Thyroid gland (tissue), 4 donors: ENCODE results near the gene SPTB. TPM values are rescaled to one million over a fixed set of nuclear protein-coding genes. Genes with fewer than 3 reads are reported as not detected.

ENCODE experiments used
- DNase-seq, 2 donors: peaks; one replicate each; pipeline ENCODE4 v3.0.0-alpha.2; 2019
- H3K27ac ChIP-seq, 3 donors: fragments of 200-600 bp; sonication (generic); 1 replicate in 2 of 3; 2 replicates in 1 of 3; pipeline ENCODE4 v1.5.1; 2016 to 2019; ENCODE audit warnings: mild to moderate bottlenecking in 1 of 3, moderate library complexity in 1 of 3
- H3K27me3 ChIP-seq: fragments of 200-600 bp; sonication (generic); one replicate; pipeline ENCODE4 v1.5.1; 2019
- H3K36me3 ChIP-seq, 2 donors: fragments of 200-600 bp; sonication (generic); one replicate each; pipeline ENCODE4 v1.5.1; 2016 to 2019
- H3K4me1 ChIP-seq, 2 donors: fragments of 200-600 bp; sonication (generic); one replicate each; pipeline ENCODE4 v1.5.1; 2017 to 2019
- H3K4me3 ChIP-seq, 3 donors: fragments of 200-600 bp; sonication (generic); replicated peaks in 1 of 3; 1 replicate in 2 of 3; 2 replicates in 1 of 3; pipeline ENCODE4 v1.5.1; 2016; ENCODE audit warnings: mild to moderate bottlenecking in 1 of 3
- H3K9me3 ChIP-seq: fragments of 200-600 bp; sonication (generic); one replicate; pipeline ENCODE4 v1.5.1; 2017
- CTCF ChIP-seq, 6 experiments: fragments of 200-600 bp in 3 of 6; fragments of 450-650 bp in 3 of 6; sonication (generic) in 3 of 6; IDR thresholded peaks; one replicate each; pipeline ENCODE4 v1.5.1; 2016 to 2019; ENCODE audit warnings: antibody characterized with exemption in 6 of 6, mild to moderate bottlenecking in 2 of 6, inconsistent platforms in 1 of 6, moderate library complexity in 1 of 6
- POLR2A ChIP-seq, 2 donors: fragments of 450-650 bp; IDR thresholded peaks; one replicate each; pipeline ENCODE4 v1.6.1; 2017; ENCODE audit warnings: antibody characterized with exemption in 2 of 2, mild to moderate bottlenecking in 2 of 2, moderate library complexity in 1 of 2
- WGBS, 2 donors: methylation state at CpG; one replicate each; pipeline ENCODE4 v1.1.5; 2017; 5-methylcytosine and 5-hydroxymethylcytosine counted together
- intact Hi-C: fragments of 100-400 bp; cut with DNase I; formaldehyde crosslinking; loops from one replicate; pipeline ENCODE4 v1.15.1; 2023
- total RNA-seq, 4 donors: library from RNA; depleted of rRNA; stranded (reverse); fragments of >200 nt; gene quantifications; one replicate each; pipeline ENCODE4 v1.2.3, GENCODE V29; 2016

SPTB gene
- total RNA-seq, 4 donors from 2014 or later, result 0.33 to 1.9 (median 0.61) TPM

DNA sequence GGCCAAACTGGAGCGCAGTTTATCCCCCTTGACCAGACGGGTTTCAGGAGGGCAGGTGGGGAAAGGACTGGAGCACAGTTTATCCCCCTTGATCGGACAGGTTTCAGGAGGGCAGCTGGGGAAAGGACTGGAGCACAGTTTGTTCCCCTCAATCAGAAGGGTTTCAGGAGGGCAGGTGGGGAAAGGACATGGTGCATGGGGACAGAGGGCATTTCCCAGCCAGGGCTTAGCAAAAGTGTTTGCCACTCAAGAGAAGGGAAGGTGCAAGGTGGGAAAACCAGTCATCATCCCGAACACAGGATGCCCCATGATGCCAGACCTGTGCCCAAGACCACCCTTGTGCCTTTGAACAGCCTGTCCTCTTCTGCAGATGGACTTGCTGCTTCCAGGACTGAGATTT is 54.7 kb downstream of the SPTB start:
- WGBS, 2 donors, result 97 to 98% methylated on average over 4 of the region's 4 CpGs
- Histone ChIP-seq H3K9me3 (no peaks in the 10 kb centered on the region), H3K36me3 (no peaks in the 10 kb centered on the region), H3K27me3 (no peaks in the 10 kb centered on the region), H3K27ac (no peak overlapping the region), H3K4me3 (no peak overlapping the region), H3K4me1 (peaks cover 0 to 9% of the 10 kb centered on the region in 2 donors)
- DNase-seq, result no peak
- intact Hi-C loops, result loop anchor here (5.0 to 10.0 kb wide), 2 partner anchors 67 to 160 kb away; partner anchors contain the start of gene FNTB
- TF ChIP-seq POLR2A (IDR thresholded peaks at IDR 0.05) (no peak), CTCF (IDR thresholded peaks at IDR 0.05) (no peak)

- Histone ChIP-seq H3K4me3 (no peak overlapping the region), H3K27ac (no peak overlapping the region), H3K9me3 (no peaks in the 10 kb centered on the region), H3K4me1 (peaks cover 0 to 9% of the 10 kb centered on the region in 2 donors), H3K36me3 (no peaks in the 10 kb centered on the region), H3K27me3 (no peaks in the 10 kb centered on the region)
- no peak for TF ChIP-seq CTCF (IDR thresholded peaks at IDR 0.05)
- TF ChIP-seq POLR2A (IDR thresholded peaks at IDR 0.05), result no peak
- WGBS, 2 donors, result 93 to 100% methylated on average over 2 to 3 of the region's 3 CpGs
- intact Hi-C loops, result loop anchor here (10.0 kb wide), 1 partner anchor 160 kb away; the partner anchor contains the start of gene FNTB
- DNase-seq, result no peak
Measured at GRCh38 chr14:64824471-64824870, 55.2 kb downstream of the SPTB start.

DNA sequence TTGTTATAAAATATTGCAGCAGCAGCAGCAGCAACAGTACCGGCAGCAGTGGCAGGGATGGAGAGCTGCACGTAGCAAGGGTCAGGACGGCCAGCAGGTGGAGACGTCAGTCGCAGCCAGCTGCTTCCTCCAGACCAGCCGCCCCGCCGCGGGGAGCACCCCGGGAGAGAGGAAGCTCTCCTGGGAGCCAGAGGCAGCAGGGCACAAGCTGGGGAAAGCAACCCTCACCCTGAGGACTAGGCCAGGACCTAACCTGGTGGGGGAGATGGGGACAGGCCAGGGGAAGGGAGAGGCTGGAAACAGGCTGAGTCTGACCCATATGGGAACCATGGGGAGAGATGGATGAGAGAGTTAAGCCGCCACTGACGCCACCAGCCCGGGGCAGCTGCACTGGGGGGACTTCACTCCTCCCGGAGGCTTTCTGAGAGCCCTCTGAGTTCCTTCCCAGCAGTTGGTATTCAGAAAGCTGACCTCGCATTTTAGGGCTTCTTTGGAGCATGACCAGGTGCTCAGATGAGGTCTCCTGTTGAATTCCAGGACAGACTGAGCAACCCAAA is 56.3 kb downstream of the SPTB start:
- intact Hi-C loops, result loop anchor here (10.0 kb wide), 1 partner anchor 161 kb away; the partner anchor contains the start of gene FNTB
- no peaks in the 10 kb centered on the region for H3K27me3 ChIP-seq
- no peak overlapping the region for H3K27ac ChIP-seq
- H3K36me3 ChIP-seq, result no peaks in the 10 kb centered on the region
- no peak for TF ChIP-seq POLR2A (IDR thresholded peaks at IDR 0.05)
- peak; percentile 47 to 92 (median 74) for TF ChIP-seq CTCF (IDR thresholded peaks at IDR 0.05)
- H3K9me3 ChIP-seq, result no peaks in the 10 kb centered on the region
- no peak overlapping the region for H3K4me3 ChIP-seq
- peaks cover 0 to 9% of the 10 kb centered on the region in 2 donors for H3K4me1 ChIP-seq
- peak; percentile 81 to 86 for DNase-seq
- WGBS, 2 donors, result 8 to 21% methylated on average over 7 to 15 of the region's 15 CpGs

DNA sequence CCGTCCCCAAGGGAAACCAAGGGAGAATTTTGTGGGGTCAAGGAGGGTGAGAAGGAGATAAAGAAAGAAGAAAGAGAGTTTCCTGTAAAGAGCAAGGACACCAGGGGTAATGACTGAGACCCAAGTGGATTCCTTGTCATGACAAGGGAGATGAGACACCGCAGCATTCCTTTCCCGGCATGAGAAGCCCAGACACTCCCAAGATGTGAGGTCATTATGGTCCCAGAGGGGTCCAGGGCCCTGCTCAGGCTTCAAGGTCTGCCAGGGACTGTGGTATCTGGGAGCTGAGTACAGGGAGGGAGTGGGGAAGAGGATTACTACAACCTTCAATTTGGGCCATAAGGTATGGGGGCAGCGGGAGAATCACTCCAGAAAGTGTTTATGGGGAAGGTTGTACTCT is 58.1 kb downstream of the SPTB start:
- peaks cover 0 to 9% of the 10 kb centered on the region in 2 donors for H3K4me1 ChIP-seq
- no peaks in the 10 kb centered on the region for H3K27me3 ChIP-seq
- intact Hi-C loops, result loop anchor here (10.0 kb wide), 1 partner anchor 163 kb away; the partner anchor contains the start of gene FNTB
- no peak overlapping the region for H3K4me3 ChIP-seq
- H3K27ac ChIP-seq, result no peak overlapping the region
- no peaks in the 10 kb centered on the region for H3K36me3 ChIP-seq
- H3K9me3 ChIP-seq, result no peaks in the 10 kb centered on the region
- WGBS, 2 donors, result 83 to 86% methylated on average over 4 of the region's 4 CpGs
- no peak for DNase-seq
- TF ChIP-seq POLR2A (IDR thresholded peaks at IDR 0.05) (no peak), CTCF (IDR thresholded peaks at IDR 0.05) (no peak)

DNA sequence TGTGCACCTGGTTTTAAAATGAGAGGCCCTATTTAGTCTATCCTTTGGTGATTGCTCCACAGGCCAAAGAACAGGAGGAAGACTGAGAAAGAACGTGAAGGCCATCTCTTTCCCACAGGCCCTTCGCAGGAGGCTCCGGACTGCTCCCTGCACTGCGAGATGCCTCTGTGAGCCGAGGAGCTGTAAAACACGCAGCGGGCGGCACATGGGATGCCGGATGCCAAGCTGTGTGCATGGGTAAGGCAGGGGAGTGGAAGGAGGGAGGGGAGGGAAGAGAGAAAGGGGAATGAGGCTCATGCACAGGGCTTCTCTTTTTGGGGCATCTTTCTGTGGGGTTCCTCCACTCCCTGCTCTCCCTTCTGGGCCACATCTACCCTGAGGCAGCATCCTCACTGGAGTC is 61.6 kb downstream of the SPTB start:
- TF ChIP-seq POLR2A (IDR thresholded peaks at IDR 0.05), result no peak
- no peak for DNase-seq
- H3K36me3 ChIP-seq, result no peaks in the 10 kb centered on the region
- 93 to 97% methylated on average over 9 of the region's 9 CpGs for WGBS, 2 donors
- no peak overlapping the region for H3K4me3 ChIP-seq
- peaks cover 0 to 4% of the 10 kb centered on the region in 2 donors for H3K4me1 ChIP-seq
- intact Hi-C loops, result no loop called here
- H3K27me3 ChIP-seq, result no peaks in the 10 kb centered on the region
- H3K9me3 ChIP-seq, result no peaks in the 10 kb centered on the region
- no peak overlapping the region for H3K27ac ChIP-seq
